Esophagus (tissue), 2 donors: ENCODE results near the gene INTS14. TPM values are rescaled to one million over a fixed set of nuclear protein-coding genes. Genes with fewer than 3 reads are reported as not detected.

Experiments
- H3K27ac ChIP-seq, 2 donors: one replicate each; pipeline ENCODE4 v1.5.1; 2013; ENCODE audit warnings: low read depth in 2 of 2, mild to moderate bottlenecking in 2 of 2, inconsistent platforms in 1 of 2, low read length in 1 of 2, moderate library complexity in 1 of 2
- H3K27me3 ChIP-seq, 2 donors: one replicate each; pipeline ENCODE4 v1.6.1; 2013; ENCODE audit warnings: low read length in 2 of 2, control low read depth in 1 of 2, mild to moderate bottlenecking in 1 of 2; ENCODE audit not compliant: insufficient read depth in 2 of 2, control insufficient read depth in 1 of 2
- H3K36me3 ChIP-seq, 2 donors: one replicate each; pipeline ENCODE4 v1.6.1; 2013; ENCODE audit warnings: low read length in 1 of 2; ENCODE audit not compliant: control insufficient read depth in 2 of 2, insufficient read depth in 2 of 2
- H3K4me1 ChIP-seq, 2 donors: one replicate each; pipeline ENCODE4 v1.6.1; 2013; ENCODE audit warnings: low read length in 1 of 2; ENCODE audit not compliant: control insufficient read depth in 2 of 2, insufficient read depth in 2 of 2
- H3K4me3 ChIP-seq, 2 donors: one replicate each; pipeline ENCODE4 v1.5.1; 2013; ENCODE audit warnings: low read length in 2 of 2, mild to moderate bottlenecking in 2 of 2, low read depth in 1 of 2, moderate library complexity in 1 of 2
- H3K9me3 ChIP-seq, 2 donors: one replicate each; pipeline ENCODE4 v1.6.1; 2013; ENCODE audit warnings: mild to moderate bottlenecking in 2 of 2, low read depth in 1 of 2, low read length in 1 of 2, moderate library complexity in 1 of 2; ENCODE audit not compliant: control insufficient read depth in 2 of 2, insufficient read depth in 1 of 2
- WGBS, 2 donors: extraction: QIAGEN DNeasy Blood & Tissue Kit; methylation state at CpG; one replicate each; pipeline ENCODE4 v1.1.7; 2013; 5-methylcytosine and 5-hydroxymethylcytosine counted together
- polyA plus RNA-seq, 2 donors: library from polyadenylated mRNA; stranded (reverse); fragments of 200-250 nt; gene quantifications; one replicate each; pipeline ENCODE4 v1.2.3, GENCODE V29; 2013
- donor health status: healthy with polysubstance abuse.
- donor health status: Bipolar disorder and iron deficiency.

INTS14 gene
- 10 to 100 TPM in 1 of 2 donors, 1 to 10 TPM in 1; 8.6 to 18.3 TPM for polyA plus RNA-seq

DNA sequence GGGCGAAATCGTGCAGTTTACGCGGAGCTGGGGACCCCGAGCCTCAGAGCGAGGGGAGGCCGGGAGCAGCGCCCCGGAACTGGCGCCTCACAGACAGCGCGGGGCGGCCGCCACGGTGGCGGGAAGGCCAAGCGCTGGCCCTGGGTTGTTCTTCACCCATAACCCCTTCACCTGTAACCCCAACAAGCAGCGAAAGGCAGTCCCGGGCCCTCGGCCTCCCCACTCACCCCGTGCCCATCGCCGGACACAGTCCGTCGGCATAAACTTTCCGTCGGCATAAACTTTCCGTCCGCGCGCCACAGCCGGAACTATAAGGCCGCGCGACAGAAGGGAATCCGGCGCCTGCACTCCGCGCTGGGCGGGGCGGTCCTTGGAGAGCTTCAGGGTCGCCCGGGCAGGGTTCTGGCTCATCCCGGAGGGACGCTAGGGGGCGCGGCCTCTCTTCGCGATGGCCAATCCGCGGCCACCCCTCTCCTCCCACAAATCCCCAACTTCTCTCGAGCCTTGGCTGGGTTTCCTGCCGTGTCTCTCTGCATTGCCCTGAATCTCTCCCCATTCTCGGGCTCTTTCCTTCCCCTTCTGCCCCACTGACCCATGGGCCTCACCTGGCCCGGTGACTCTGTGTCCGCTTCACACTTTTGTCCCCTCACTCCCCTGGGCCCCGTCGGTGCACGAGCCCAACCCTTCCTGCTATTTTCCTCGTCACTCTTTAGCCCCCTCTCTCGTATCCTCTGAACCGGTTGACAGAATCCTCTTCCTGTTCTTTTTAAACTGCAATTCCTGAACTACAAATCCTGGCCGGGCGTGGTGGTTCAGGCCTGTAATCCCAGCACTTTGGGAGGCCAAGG is at the start of gene INTS14:
Gene INTS14 (minus strand): TSS at position 261 of the 848 bp plus-strand sequence. CDS start 3,751 bp downstream, outside the sequence.
- Histone ChIP-seq H3K4me1 (peaks cover 0 to 3% of the 10 kb centered on the region in 2 donors), H3K27ac (peak within 1 kb of the TSS; percentile 97 to 99), H3K9me3 (no peaks in the 10 kb centered on the region), H3K4me3 (peak within 1 kb of the TSS; percentile 74 to 81), H3K36me3 (no peaks in the 10 kb centered on the region), H3K27me3 (no peaks in the 10 kb centered on the region)
- WGBS, 2 donors: 0 to 1% methylated on average over 58 to 64 of the region's 64 CpGs

DNA sequence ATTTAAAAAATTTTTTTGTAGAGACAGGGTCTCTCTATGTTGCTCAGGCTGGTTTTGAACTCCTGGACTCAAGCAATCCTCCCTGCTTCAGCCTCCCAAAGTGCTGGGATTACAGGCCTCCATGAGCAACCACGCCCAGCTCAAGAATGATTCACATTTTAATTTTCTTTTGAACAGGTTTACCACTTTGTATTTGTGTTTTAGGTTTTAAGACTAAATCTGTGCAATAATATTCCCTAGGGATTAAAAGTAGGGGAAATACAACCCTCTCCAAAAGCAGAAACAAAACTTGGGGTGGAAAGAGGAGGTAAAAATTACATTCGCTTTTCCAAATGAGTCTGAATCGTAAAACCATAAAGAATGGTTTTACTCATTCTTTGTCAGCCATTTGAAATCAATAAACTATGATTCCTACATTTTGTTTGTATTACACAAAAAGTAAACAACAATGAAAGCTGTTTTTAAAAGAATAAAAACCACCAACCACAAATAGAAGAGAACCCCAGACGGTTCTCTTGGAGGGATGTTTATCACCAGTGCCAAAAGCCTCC is 48.6 kb upstream of the INTS14 start:
- 84 to 86% methylated on average over 4 of the region's 4 CpGs for WGBS, 2 donors
- no peaks in the 10 kb centered on the region for H3K27me3 ChIP-seq
- H3K4me1 ChIP-seq: no peaks in the 10 kb centered on the region
- H3K27ac ChIP-seq: no peak overlapping the region
- H3K4me3 ChIP-seq: no peak overlapping the region
- H3K9me3 ChIP-seq: no peaks in the 10 kb centered on the region
- H3K36me3 ChIP-seq: no peaks in the 10 kb centered on the region

GRCh38 chr15:65655457-65655856 is 44.5 kb upstream of the INTS14 start:
- no peak overlapping the region for H3K27ac ChIP-seq
- no peak overlapping the region for H3K4me3 ChIP-seq
- 79 to 80% methylated on average over 4 of the region's 4 CpGs for whole genome bisulfite sequencing, 2 donors
- H3K27me3 ChIP-seq: no peaks in the 10 kb centered on the region
- peaks cover 0 to 4% of the 10 kb centered on the region in 2 donors for H3K36me3 ChIP-seq
- H3K9me3 ChIP-seq: no peaks in the 10 kb centered on the region
- H3K4me1 ChIP-seq: no peaks in the 10 kb centered on the region

DNA sequence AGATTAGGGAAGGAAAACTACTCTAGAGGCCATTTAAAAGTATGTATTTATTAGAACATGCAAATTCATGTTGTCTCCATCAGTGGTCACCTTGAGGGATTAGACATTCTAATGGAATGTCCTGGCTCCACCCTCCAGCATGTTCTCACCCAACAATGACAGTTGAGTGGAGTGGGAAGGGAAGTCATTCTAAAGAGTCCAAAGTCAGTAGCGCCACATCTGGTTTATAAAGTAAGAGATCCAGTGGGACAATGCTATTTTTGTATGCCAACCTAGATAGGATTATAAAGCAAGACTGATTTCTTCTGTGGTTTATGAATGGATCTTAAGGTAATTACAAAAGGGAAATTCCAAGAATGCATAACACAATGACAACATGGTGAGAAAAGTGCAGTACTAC is 44.1 kb upstream of the INTS14 start:
- 94 to 98% methylated on average over 1 of the region's 1 CpG for WGBS, 2 donors
- Histone ChIP-seq H3K4me1 (no peaks in the 10 kb centered on the region), H3K9me3 (no peaks in the 10 kb centered on the region), H3K4me3 (no peak overlapping the region), H3K27me3 (no peaks in the 10 kb centered on the region), H3K27ac (no peak overlapping the region), H3K36me3 (peaks cover 0 to 4% of the 10 kb centered on the region in 2 donors)

GRCh38 chr15:65653801-65654521 is 43.0 kb upstream of the INTS14 start:
- peaks cover 0 to 4% of the 10 kb centered on the region in 2 donors for H3K36me3 ChIP-seq

DNA sequence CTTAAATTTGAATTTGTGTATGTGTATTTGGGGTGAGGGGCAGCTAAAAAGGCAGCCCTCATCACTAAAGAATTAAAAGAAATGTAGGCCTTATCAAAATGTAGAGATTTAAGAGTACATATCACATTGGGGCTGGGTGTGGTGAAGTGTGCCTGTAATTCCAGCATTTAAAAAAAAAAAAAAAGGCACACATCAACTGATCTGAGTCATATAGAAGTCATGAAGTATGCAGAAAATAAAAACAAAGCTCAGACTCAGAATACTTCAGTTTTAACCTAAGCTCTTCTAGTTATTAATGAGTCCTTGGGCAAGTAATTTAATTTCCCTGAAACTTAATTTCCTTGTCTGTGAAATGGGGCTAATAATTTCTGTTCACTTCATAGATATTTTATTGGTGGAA is 42.4 kb upstream of the INTS14 start:
- Histone ChIP-seq H3K27ac (no peak overlapping the region), H3K4me3 (no peak overlapping the region), H3K9me3 (no peaks in the 10 kb centered on the region), H3K27me3 (no peaks in the 10 kb centered on the region), H3K36me3 (peaks cover 0 to 4% of the 10 kb centered on the region in 2 donors), H3K4me1 (no peaks in the 10 kb centered on the region)

More at GRCh38 chr15:65653801-65654521, 43.0 kb upstream of the INTS14 start:
- Histone ChIP-seq H3K4me1 (no peaks in the 10 kb centered on the region), H3K4me3 (no peak overlapping the region), H3K27me3 (no peaks in the 10 kb centered on the region), H3K9me3 (no peaks in the 10 kb centered on the region), H3K27ac (no peak overlapping the region)
- WGBS, 2 donors: 86 to 92% methylated on average over 5 of the region's 5 CpGs

DNA sequence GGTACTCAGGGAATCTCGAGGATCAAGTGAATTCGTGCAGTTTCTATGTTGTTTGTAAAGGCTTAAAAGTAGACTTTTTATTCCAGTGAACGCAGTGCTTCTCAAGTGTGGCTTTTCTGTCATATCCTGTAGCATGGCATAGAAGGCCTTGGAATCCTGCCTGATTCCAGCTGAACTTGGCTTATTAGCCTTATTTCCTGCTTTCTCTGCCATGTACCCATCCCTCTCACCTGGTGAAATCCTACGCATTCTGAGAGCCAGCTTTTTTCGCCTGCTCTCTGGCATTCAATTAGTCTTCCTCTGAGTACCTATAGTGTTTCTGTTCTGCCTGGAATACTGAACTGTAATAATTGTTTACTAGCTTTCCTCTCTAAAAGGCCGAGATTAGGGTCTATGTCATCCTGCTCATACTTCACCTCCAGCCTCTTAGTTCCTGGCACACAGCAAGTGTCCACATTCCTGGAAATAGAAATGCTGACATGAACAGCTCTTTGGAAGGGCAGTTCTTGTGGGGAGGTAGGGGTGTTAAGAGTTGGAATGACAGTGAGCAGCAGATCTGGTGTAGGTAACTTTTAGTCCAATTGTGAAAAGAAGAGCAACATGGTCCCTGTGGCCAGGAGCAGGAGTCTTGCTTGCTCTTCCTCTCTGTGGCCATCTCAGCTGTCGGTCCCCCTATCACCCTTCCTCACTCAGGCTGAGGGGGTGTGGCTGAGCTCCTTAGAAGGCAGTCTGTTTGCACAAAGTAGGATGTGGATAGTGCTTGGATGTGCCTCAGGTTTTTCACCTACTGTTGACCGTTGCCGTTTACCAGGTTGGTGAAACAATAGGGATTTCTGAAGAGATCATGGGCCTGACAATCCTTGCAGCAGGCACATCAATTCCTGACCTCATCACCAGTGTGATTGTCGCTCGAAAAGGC is 41.2 kb upstream of the INTS14 start:
- H3K27ac ChIP-seq: no peak overlapping the region
- WGBS, 2 donors: 76 to 81% methylated on average over 11 of the region's 11 CpGs
- no peak overlapping the region for H3K4me3 ChIP-seq
- no peaks in the 10 kb centered on the region for H3K4me1 ChIP-seq
- H3K36me3 ChIP-seq: peaks cover 0 to 4% of the 10 kb centered on the region in 2 donors
- no peaks in the 10 kb centered on the region for H3K27me3 ChIP-seq
- no peaks in the 10 kb centered on the region for H3K9me3 ChIP-seq

DNA sequence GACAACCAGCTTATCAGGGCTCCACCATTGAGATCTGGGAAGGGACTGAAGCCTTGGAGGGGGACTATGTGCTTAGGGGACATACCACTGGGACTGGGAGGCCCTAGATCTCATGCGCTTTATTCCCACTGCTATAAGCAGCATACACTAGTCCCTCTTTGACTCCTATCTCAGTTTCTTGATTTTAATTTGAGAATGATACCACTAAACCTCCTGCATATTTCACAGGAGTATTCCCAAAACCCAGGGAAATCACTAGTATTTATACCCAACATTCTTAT is 40.1 kb upstream of the INTS14 start:
- no peak overlapping the region for H3K4me3 ChIP-seq
- no peak overlapping the region for H3K27ac ChIP-seq
- no peaks in the 10 kb centered on the region for H3K27me3 ChIP-seq
- H3K4me1 ChIP-seq: no peaks in the 10 kb centered on the region
- H3K9me3 ChIP-seq: no peaks in the 10 kb centered on the region
- 98 to 100% methylated on average over 1 of the region's 1 CpG for WGBS, 2 donors
- peaks cover 0 to 4% of the 10 kb centered on the region in 2 donors for H3K36me3 ChIP-seq
